Measurements from ENCODE around the gene AQP3. TPM values are rescaled to one million over a fixed set of nuclear protein-coding genes. Genes with fewer than 3 reads are reported as not detected.
A peak's percentile ranks its signal among the peaks of the same experiment; 100 is the strongest.

The AQP3 gene
- total RNA-seq, 1 experiment from 2014 or later: 1.0 TPM

GRCh38 chr9:33460854-33461253 is 13.5 kb upstream of the AQP3 start:
- ChIA-PET CTCF (interaction anchor here (0.6 to 1.1 kb wide), 2 partner anchors 38 to 163 kb away, joined by 3 read pairs; no protein-coding TSS in a partner anchor), POLR2A (interaction anchor here (0.8 kb wide), 1 partner anchor 13 kb away, joined by 3 read pairs; the partner anchor contains the start of gene NOL6)
- Histone ChIP-seq H3K27me3 (ENCODE audit: control insufficient read depth, insufficient read depth, low read length) (no peaks in the 10 kb centered on the region), H3K36me3 (ENCODE audit: control insufficient read depth, insufficient read depth, low read length) (peaks cover 13% of the 10 kb centered on the region), H3K9me3 (ENCODE audit: control insufficient read depth, insufficient read depth, low read depth, low read length) (no peaks in the 10 kb centered on the region), H3K4me3 (ENCODE audit: low read depth in 2 of 2, low read length in 2 of 2) (no peak overlapping the region), H3K27ac (ENCODE audit: low read length) (no peak overlapping the region), H3K4me1 (ENCODE audit: control insufficient read depth, insufficient read depth, low read length) (peaks cover 7% of the 10 kb centered on the region; the same call in 1 of the 2 replicates)
- in situ Hi-C loops (cut with HindIII; ENCODE audit: low pct_unique_long_range_greater_than_20kb, low sequenced_read_pairs) (no loop called here), intact Hi-C loops (cut with micrococcal nuclease; ENCODE audit: unreplicated experiment) (no loop called here)
- no peak for TF ChIP-seq SIN3A (IDR thresholded peaks at IDR 0.05; ENCODE audit: borderline replicate concordance, insufficient read depth, low read depth, low read length)
- no peak for TF ChIP-seq CTCF (IDR thresholded peaks at IDR 0.05)
- TF ChIP-seq POLR2AphosphoS5 (IDR thresholded peaks at IDR 0.05; ENCODE audit: low read depth, low read length): no peak
- TF ChIP-seq, protein P1, sequence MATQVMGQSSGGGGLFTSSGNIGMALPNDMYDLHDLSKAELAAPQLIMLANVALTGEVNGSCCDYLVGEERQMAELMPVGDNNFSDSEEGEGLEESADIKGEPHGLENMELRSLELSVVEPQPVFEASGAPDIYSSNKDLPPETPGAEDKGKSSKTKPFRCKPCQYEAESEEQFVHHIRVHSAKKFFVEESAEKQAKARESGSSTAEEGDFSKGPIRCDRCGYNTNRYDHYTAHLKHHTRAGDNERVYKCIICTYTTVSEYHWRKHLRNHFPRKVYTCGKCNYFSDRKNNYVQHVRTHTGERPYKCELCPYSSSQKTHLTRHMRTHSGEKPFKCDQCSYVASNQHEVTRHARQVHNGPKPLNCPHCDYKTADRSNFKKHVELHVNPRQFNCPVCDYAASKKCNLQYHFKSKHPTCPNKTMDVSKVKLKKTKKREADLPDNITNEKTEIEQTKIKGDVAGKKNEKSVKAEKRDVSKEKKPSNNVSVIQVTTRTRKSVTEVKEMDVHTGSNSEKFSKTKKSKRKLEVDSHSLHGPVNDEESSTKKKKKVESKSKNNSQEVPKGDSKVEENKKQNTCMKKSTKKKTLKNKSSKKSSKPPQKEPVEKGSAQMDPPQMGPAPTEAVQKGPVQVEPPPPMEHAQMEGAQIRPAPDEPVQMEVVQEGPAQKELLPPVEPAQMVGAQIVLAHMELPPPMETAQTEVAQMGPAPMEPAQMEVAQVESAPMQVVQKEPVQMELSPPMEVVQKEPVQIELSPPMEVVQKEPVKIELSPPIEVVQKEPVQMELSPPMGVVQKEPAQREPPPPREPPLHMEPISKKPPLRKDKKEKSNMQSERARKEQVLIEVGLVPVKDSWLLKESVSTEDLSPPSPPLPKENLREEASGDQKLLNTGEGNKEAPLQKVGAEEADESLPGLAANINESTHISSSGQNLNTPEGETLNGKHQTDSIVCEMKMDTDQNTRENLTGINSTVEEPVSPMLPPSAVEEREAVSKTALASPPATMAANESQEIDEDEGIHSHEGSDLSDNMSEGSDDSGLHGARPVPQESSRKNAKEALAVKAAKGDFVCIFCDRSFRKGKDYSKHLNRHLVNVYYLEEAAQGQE (IDR thresholded peaks at IDR 0.05; ENCODE audit: insufficient read depth in 1 of 2, low read depth in 2 of 2, low read length in 1 of 2): no peak
- no peak for TF ChIP-seq TCF7L2 (IDR thresholded peaks at IDR 0.05; ENCODE audit: low read depth, low read length)
- ATAC-seq (0 out of 2 replicates have a peak, but pooled peaks have one; percentile 1), DNase-seq (ENCODE audit: low read depth, low spot score) (no peak)
- BruUV-seq (replicated peaks): no TSS peak

DNA sequence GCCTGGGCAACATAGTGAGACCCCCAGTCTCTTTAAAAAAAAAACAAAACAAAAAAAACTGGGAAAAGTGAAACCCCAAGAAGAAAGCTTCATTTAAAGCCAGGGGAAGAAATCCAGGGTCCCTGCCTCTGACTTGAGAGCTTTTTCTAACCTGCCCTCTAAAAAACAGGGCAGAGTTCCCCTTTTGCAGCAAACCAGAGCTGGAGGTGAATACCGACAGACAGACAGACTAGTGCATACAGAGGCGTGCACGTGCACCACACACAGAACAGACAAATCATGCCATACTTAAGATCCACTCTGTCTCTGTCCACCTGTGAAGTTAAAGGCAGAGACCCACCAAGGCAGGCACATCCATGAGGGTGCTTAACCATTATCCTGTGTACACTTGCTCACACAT is 11.7 kb upstream of the AQP3 start:
- BruUV-seq (replicated peaks): no TSS peak

More for the DNA sequence above, 11.7 kb upstream of the AQP3 start:
- intact Hi-C loops (cut with micrococcal nuclease; ENCODE audit: unreplicated experiment): no loop called here
- TF ChIP-seq TCF7L2 (IDR thresholded peaks at IDR 0.05; ENCODE audit: low read depth, low read length): no peak
- TF ChIP-seq CTCF (IDR thresholded peaks at IDR 0.05): no peak
- TF ChIP-seq POLR2AphosphoS5 (IDR thresholded peaks at IDR 0.05; ENCODE audit: low read depth, low read length): no peak
- no peak for TF ChIP-seq SIN3A (IDR thresholded peaks at IDR 0.05; ENCODE audit: borderline replicate concordance, insufficient read depth, low read depth, low read length)
- TF ChIP-seq, protein P1 (IDR thresholded peaks at IDR 0.05; ENCODE audit: insufficient read depth in 1 of 2, low read depth in 2 of 2, low read length in 1 of 2): no peak
- no peak overlapping the region for H3K27ac ChIP-seq (ENCODE audit: low read length)
- no peaks in the 10 kb centered on the region for H3K9me3 ChIP-seq (ENCODE audit: control insufficient read depth, insufficient read depth, low read depth, low read length)
- H3K36me3 ChIP-seq (ENCODE audit: control insufficient read depth, insufficient read depth, low read length): peaks cover 6% of the 10 kb centered on the region; the same call in 1 of the 2 replicates
- ChIA-PET POLR2A (no interaction called here), CTCF (interaction anchor here (0.6 kb wide), 1 partner anchor 12 kb away, joined by 3 read pairs; the partner anchor contains the start of gene AQP3)
- DNase-seq (ENCODE audit: low read depth, low spot score) (no peak), ATAC-seq (peak; percentile 21; the same call in 1 of the 2 replicates)
- H3K4me1 ChIP-seq (ENCODE audit: control insufficient read depth, insufficient read depth, low read length): peaks cover 7% of the 10 kb centered on the region; the same call in 1 of the 2 replicates
- in situ Hi-C loops (cut with HindIII; ENCODE audit: low pct_unique_long_range_greater_than_20kb, low sequenced_read_pairs): no loop called here
- no peak overlapping the region for H3K4me3 ChIP-seq (ENCODE audit: low read depth in 2 of 2, low read length in 2 of 2)
- no peaks in the 10 kb centered on the region for H3K27me3 ChIP-seq (ENCODE audit: control insufficient read depth, insufficient read depth, low read length)
